ENCODE results near the gene CADM2.
"Not testable (repeated sequence)": the region's sequence is repeated elsewhere in the genome, so short reads cannot be mapped to it uniquely, and the experiment has no call there.

CADM2 gene

DNA sequence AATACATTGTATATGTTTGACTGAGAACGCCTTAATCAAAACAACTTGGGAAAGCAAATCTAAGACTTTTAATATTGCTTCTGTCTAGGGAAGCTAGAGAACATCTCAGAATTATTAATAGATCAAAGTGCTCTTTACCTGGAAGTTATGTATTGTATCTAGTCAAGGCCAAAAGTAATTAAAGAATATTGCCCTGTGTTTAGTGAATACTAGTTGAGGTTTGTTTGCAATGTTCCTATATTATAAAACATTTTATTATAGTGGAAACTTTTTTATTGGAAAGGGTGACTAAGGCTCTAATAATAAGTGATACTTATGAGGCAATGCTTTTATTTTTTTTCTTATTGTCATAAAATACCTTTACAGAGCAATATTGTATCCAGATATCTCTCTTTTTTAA, 118.2 kb downstream of the CADM2 start:
- no peak for DNase-seq (ENCODE audit: low read depth in 3 of 3)

DNA sequence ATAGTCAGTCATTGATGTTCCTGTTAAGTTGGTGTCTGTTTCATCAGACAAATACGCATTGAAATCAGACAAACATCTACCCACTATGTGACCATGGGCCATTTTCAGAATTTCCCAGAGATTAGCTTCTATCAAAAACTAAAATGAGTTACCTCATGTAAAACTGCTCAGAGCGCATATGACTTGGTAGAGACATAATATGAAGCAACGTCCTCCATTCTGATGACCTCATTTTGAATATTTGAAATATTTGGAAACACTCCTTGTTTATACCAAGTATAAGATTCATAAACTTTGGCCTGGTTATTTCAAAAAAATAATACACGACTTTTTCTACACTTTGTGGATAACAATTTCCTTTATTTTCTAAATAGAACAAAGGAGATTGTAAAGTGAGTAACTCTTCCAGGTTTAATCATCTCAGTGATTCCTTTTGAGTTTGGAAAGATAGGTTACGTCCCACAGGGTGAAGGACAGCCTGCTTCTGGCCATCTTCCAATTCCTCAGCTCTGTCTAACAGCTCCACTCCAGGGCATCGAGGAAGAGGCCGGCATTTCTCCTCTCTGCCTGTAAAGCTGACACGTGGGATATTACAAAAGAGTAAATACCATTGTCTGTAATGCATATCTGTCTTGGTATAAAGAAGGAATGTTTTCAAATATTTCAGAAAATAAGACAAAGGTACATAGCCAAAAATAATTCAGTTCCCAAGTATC, 122.6 kb downstream of the CADM2 start:
- DNase-seq (ENCODE audit: low read depth in 3 of 3) = no peak

DNA sequence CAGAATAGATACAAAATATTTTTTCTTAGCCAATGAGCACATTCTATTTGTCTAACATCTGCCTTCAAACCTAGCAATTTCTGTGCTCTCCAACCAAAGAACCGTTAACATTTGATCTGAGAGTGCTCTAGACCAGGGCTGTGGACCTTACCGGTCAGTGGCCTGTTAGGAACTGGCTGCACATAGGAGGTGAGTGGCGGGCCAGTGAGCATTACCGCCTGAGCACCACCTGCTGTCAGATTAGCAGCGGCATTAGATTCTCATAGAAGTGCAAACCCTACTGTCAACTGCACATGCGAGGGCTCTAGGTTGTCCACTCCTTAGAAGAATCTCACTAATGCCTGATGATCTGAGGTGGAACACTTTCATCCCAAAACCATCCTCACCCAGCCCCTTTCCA, 131.7 kb downstream of the CADM2 start:
- DNase-seq (ENCODE audit: low read depth in 3 of 3) = no peak

DNA sequence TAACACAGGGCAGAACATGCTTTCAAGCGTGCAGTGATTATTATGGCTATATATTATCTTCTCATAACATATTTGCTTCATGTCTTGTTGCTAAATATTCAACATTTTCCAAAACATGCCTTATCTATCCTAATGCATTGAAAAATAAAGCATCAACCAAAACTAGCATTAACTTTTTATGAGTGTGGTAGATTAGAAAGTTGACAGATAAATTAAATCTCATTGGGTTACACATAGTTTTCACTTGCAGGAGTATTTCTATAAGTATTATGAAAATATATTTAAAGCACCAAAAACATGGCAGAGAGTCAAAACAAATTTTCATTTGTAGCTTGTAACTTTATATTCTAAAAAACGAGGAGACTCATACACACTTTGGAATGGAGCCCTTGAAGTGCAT, 141.5 kb downstream of the CADM2 start:
- DNase-seq (ENCODE audit: low read depth in 3 of 3) = no peak

DNA sequence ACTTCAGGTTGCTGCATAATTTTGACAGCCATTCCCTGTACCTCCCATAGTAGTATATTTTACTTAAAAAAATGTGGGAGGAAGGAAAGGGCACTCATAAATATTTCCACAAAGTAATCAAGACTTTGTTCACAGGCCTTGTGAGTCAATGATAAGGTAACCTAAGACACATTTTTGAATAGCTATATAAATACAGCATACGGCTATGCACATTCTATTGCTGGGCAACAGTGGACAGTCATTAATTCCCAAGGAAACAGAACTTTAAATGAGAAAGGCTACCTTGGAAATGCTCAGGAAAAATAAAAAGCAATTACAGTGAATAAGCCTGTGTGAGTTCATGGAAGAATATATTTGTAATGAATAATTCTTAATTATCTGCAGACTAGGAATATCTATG, 144.0 kb downstream of the CADM2 start:
- DNase-seq (ENCODE audit: low read depth in 3 of 3) = no peak

DNA sequence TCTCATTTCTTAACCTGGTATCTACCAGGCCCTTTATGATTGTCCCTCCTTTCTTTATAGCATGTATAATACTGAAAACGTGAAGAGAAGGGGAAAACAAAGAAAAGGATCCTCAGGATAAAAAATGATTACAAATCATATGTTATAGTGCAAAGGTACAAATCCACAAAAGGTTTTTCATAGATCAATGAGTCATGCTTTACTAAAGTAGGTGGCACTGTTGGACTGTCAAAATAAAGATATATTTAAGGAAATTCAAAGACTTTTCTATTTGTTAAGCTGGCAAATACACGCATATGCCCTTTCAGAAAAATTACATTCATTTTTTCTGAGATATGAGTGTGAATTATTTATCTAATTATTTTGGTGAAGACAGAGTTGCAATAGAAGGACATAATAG, 151.6 kb downstream of the CADM2 start:
- no peak for DNase-seq (ENCODE audit: low read depth in 3 of 3)

DNA sequence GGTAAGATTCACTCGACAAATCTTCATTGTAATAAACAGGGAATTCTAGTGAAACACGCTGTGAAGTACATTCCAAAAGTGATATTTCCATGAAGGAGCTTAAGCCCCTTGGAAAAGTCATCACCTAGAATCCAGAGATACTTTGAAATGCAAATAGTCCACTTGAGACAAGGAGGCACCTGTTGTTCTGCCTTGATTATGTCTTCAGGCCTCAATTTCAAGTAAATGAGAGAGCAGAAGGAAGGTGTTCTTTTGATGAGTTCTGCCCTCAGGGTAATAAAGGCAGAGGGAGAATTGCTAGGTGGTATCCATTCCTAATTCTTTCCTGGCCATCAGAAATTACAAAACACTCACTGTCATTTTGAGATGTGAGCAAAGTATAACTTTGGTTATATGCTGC, 162.1 kb downstream of the CADM2 start:
- no peak for DNase-seq (ENCODE audit: low read depth in 3 of 3)

DNA sequence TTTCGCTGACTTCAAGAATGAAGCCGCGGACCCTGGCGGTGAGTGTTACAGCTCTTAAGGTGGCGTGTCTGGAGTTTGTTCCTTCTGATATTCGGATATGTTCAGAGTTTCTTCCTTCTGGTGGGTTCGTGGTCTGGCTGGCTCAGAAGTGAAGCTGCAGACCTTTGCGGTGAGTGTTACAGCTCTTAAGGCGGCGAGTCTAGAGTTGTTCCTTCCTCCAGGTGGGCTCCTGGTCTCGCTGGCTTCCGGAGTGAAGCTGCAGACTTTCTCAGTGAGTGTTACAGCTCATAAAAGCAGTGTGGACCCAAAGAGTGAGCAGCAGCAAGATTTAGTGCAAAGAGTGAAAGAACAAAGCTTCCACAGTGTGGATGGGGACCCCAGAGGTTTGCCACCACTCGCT, 174.1 kb downstream of the CADM2 start:
- DNase-seq (ENCODE audit: low read depth in 3 of 3) = not testable (repeated sequence)

DNA sequence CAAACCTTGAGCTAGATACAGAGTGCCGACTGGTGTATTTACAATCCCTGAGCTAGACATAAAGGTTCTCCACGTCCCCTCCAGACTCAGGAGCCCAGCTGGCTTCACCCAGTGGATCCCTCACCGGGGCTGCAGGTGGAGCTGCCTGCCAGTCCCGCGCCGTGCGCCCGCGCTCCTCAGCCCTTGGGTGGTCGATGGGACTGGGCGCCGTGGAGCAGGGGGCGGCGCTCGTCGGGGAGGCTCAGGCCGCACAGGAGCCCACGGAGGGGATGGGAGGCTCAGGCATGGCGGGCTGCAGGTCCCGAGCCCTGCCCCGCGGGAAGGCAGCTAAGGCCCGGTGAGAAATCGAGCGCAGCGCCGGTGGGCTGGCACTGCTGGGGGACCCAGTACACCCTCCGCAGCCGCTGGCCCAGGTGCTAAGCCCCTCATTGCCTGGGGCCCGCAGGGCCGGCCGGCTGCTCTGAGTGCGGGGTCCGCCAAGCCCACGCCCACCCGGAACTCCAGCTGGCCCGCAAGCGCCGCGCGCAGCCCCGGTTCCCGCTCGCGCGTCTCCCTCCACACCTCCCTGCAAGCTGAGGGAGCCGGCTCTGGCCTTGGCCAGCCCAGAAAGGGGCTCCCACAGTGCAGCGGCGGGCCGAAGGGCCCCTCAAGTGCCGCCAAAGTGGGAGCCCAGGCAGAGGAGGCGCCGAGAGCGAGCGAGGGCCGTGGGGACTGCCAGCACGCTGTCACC, 175.1 kb downstream of the CADM2 start:
- DNase-seq (ENCODE audit: low read depth in 3 of 3) = not testable (repeated sequence)

DNA sequence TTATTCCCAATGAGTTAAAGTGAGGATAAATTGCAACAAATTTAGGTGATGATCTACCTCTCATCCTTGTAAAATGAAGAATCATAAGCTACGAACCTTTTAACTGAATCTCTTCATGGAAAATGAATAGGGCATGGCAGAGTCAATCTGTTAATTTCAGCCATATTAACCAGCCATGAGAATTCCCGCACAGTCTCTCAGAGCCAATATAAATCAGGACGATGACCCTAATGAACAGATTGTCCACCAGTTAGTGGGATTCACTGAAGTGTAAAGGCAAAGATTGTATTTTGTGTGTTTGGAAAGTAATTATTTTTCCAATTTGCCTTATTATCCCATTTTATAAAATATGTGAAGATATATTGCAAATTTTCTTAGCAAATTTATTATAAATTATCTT, 183.8 kb downstream of the CADM2 start:
- no peak for DNase-seq (ENCODE audit: low read depth in 3 of 3)

DNA sequence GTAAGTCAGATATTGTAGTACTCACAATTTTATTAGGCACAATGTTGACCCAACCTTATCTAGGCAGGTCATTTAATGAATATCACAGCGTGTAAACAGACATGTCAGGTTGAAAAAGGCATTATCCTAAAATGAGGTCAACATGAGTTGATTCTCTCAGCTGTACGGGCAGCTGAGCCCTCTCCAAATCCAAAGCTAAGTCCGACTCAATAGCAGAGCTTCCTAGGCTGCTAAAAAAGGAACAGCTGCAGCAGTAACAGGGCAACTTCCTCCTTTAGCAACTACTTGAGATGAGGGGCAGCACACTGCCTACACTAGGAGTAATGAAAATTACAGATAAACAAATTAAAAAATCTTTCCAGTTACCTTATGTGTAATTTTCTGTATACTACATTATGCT, 189.2 kb downstream of the CADM2 start:
- DNase-seq (ENCODE audit: low read depth in 3 of 3) = no peak

DNA sequence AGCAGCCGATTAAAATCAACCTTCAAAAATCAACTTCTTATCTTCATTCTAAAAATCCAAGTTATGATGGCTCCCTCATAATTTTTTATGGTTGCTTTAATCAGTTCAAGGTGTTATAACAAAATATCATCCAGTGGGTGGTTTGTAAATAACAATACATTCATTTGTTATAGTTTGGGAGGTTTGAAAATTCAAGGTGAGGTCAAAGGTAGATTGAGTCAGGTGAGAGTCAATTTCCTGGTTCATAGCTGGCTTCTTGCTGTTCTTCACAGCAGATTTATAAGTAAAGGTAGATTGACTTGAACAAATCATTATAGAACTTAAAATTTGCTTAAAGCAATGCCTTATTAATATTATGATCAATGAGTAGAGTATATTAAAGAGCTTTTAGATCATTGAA, 192.8 kb downstream of the CADM2 start:
- DNase-seq (ENCODE audit: low read depth in 3 of 3) = no peak

DNA sequence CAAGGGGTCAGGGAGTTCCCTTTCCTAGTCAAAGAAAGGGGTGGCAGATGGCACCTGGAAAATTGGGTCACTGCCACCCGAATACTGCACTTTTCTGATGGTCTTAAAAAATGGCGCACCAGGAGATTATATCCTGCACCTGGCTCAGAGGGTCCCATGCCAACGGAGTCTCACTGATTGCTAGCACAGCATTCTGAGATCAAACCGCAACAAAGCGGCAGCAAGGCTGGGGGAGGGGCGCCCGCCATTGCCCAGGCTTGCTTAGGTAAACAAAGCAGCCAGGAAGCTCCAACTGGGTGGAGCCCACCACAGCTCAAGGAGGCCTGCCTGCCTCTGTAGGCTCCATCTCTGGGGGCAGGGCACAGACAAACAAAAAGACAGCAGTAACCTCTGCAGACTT, 194.5 kb downstream of the CADM2 start:
- not testable (repeated sequence) for DNase-seq (ENCODE audit: low read depth in 3 of 3)

DNA sequence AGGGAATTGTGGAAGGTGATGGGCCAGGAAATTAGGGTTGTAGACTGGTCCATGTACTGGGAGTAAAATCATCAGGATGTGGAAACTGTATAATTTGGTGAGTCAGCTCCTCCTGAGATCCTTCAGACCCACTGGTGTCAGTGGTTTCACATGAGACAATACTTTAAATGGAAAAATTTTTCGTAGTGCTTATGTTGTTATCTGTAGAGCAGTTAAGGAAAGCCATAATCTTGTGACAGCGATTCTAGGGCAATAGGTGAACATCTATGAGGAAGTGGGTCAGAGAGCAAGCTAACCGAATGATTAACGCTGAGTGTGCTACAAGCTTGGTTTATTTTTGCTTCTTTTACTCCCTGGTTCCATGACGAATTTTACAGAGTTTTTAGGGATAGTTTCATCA, 200.6 kb downstream of the CADM2 start:
- no peak for DNase-seq (ENCODE audit: low read depth in 3 of 3)

DNA sequence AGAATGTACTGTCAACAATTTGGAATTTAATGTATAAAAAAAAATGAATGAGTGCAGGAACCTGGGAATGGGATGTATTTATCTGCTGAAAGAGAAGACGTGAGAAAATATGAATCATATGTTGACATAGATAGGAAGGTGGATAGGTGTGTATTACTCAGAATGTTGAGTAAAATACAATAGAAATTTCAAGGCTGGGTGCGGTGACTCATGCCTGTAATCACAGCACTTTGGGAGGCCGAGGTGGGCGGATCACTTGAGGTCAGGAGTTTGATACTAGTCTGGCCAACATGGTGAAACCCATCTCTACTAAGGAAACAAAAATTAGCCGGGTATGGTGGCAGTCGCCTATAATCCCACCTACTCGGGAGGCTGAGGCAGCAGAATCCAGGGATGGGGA, 202.8 kb downstream of the CADM2 start:
- no peak for DNase-seq (ENCODE audit: low read depth in 3 of 3)

DNA sequence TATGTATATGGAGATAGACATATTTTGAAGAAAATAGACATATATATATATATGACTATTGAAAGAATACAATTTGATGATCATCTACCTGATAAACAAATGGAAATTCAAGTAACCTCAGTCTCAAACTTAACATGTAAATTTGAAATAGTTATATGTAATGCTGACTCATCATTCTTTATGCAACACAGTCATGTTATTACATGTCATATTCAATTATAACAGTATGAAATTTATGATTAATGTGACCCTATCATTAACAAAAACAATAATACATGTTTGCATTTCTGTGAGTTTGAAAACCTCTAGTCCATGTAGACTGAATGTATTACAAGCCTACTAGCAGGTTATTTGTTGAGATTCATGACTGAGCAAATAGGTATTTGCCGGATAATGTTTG, 204.1 kb downstream of the CADM2 start:
- DNase-seq (ENCODE audit: low read depth in 3 of 3) = no peak

DNA sequence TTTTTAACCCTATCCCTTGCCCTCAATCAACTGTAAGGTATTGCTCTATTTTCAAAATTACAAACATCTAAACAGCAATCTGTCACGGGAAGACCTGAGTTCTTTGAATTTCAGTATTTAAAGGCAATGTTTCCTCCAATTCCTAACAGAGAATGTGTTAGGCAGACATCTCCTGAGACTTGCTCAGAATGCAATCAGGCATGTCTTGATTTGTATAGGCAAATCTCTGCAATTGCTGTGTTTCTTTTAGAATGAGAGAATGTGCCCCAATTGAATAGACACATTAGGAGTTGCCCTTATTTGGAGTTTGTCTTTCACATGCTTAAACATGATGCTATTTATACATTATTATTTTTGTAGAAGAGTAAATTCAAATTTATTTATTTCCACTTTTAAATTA, 205.6 kb downstream of the CADM2 start:
- no peak for DNase-seq (ENCODE audit: low read depth in 3 of 3)

DNA sequence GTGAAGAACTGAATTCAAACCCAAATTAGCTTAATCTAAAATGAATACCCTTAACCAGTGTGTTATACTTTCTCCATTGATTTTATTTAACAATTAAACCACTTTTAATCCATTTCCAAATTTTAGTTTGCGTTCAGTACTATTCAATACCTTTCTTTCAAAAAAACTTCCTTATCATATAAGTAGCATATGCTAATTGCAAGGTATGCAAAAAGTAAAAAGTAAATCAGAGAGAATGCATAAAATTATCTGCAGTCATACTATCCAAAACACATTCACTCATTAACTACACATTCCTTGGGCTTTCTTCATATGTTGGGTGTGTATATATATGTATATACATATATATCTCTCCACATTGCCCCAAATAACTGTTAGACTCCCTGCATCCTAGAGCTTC, 208.8 kb downstream of the CADM2 start:
- DNase-seq (ENCODE audit: low read depth in 3 of 3) = no peak

DNA sequence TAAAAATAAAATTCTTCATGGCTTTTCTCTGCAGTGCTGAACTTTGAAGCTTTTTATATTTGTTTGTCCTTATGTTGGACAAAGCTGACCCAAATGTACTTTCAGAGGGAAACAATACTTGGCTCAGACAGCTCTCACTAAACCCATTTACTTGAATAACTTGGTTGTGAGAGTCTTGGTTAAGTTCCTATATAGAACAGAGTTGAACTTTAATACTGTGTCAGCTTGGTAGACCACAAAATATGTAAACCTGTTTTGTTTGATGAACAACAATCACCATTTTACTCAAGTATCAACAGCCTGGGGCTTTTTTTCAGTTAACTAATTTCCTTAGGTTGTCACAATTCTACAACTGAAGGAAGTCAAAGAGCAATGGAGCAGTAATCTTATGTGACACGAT, 211.9 kb downstream of the CADM2 start:
- DNase-seq (ENCODE audit: low read depth in 3 of 3) = no peak

DNA sequence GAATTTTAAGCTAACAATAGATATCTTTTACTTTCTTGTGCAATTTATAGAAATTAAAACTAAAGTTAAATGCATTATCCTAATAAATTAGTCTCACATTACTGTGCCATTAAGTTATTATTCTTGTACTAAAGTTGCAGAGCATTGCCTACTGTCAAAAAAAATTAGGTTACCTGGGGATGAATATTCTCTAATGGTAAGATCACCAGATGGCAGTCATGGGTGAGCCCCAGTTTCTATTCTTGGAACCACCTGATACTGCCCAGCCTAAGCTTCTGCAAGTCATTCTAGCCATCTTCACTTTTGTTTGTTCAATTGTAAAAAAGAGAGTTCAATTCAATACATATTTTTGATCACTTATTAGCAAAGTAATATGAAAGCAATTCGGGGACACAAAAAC, 213.2 kb downstream of the CADM2 start:
- DNase-seq (ENCODE audit: low read depth in 3 of 3) = no peak

DNA sequence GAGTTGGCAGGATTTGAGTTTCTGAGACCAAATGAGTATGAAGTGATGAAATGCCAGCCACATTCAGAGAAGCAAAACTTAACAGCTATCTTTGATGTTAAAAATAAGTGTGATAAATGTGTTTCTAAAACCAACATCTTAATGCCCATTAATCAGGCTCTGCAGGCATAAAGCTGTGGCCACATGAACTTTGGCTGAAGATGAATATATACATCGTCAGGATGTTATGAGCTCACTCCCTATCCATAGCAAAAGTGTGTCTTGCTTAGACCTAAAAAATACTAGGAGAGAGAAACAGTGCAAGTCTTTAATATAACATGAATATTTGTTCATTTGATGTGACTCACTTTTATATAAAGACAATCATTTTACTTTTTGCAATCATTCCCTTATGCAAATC, 218.0 kb downstream of the CADM2 start:
- DNase-seq (ENCODE audit: low read depth in 3 of 3) = no peak

DNA sequence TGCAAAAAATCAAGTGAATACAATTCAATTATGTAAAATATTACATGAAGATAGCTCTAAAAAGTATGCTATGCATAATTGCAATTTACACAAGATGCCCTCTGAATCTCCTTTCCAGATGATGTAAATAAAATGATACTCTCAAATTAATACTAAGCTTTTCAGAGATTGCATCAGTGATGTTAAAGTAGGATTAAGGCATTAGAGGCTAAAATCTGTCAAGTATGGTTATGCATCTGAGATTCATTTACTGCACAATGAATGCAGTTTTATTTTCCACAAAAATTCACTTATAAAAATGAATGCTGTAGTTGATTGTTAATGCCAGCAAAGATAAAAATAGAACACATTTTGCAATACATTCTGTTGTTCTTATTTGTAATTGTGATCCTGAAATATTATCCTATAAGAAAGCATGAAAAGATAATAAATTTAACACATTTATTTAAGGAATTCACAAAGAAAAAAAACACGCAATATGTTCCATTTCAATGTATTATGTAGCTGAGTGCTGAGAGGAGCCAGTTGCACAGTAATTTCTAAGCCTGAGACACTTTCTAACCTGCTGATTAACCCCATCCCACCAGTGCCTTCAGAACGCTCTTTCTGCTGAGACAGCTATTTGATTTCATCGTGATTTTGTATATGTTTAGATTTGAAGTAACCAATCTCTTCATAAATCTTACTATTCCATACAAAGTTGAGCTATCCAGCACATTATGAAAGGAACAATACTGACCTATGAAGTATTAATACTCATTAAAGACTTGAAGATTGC, 224.4 kb downstream of the CADM2 start:
- no peak for DNase-seq (ENCODE audit: low read depth in 3 of 3)

DNA sequence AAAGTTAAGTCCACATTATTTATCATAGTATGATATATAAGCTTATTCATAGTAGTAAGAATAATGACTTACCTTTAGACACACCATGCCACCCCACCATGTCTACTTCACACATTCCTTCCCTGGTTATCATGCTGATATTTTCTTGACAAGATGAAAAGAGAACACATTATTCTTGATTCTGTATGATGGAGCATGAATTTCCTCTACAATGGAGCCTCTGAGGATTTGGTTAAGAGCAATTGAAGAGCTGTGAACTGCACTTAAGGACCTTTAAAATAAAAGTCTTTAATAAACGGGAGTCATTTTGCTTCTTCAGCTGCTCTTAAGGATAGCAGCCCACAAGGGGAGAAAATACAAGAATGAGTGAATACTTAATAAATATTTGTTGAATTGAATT, 226.7 kb downstream of the CADM2 start:
- no peak for DNase-seq (ENCODE audit: low read depth in 3 of 3)

Data from stimulated activated CD4-positive, alpha-beta T cell treated with anti-CD3 and anti-CD28 coated beads, TNF-alpha, amount 100 ng/mL, for 24 hours (primary cell).